Activated CD4-positive, CD25-positive, alpha-beta regulatory T cell treated with anti-CD3 and anti-CD28 coated beads, Interleukin-2, amount 50 U/mL, for 16 hours (primary cell): ENCODE data around the gene IGF2.

Source experiments
- DNase-seq: peaks from one replicate; pipeline ENCODE4 v3.0.0-alpha.2; 2020; ENCODE audit warnings: low read depth, low spot score

IGF2 gene

GRCh38 chr11:2122907-2123627 is 16.1 kb downstream of the IGF2 start:
- no peak for DNase-seq

GRCh38 chr11:2122222-2122906 is 16.8 kb downstream of the IGF2 start:
- no peak for DNase-seq

GRCh38 chr11:2121227-2122130 is 17.7 kb downstream of the IGF2 start:
- DNase-seq: no peak

GRCh38 chr11:2120359-2121100 is 18.7 kb downstream of the IGF2 start:
- no peak for DNase-seq

- DNase-seq: no peak
These were observed 20.5 kb downstream of the IGF2 start for GRCh38 chr11:2118677-2119076.

GRCh38 chr11:2116680-2117079 is 22.5 kb downstream of the IGF2 start:
- no peak for DNase-seq

- DNase-seq: no peak
These were observed 23.9 kb downstream of the IGF2 start for GRCh38 chr11:2115308-2115707.

GRCh38 chr11:2114430-2115241 is 24.6 kb downstream of the IGF2 start:
- no peak for DNase-seq

- no peak for DNase-seq
These were observed 25.4 kb downstream of the IGF2 start for GRCh38 chr11:2113776-2114175.

- no peak for DNase-seq
These were observed 28.7 kb downstream of the IGF2 start for GRCh38 chr11:2110521-2110920.

- no peak for DNase-seq
These were observed 29.6 kb downstream of the IGF2 start for GRCh38 chr11:2109541-2110019.

- DNase-seq: no peak
These were observed 30.3 kb downstream of the IGF2 start for GRCh38 chr11:2108675-2109491.

GRCh38 chr11:2107941-2108630 is 31.1 kb downstream of the IGF2 start:
- no peak for DNase-seq

GRCh38 chr11:2107521-2107920 is 31.7 kb downstream of the IGF2 start:
- DNase-seq: no peak

GRCh38 chr11:2106583-2107209 is 32.5 kb downstream of the IGF2 start:
- no peak for DNase-seq

GRCh38 chr11:2105511-2105910 is 33.7 kb downstream of the IGF2 start:
- DNase-seq: no peak

GRCh38 chr11:2104524-2105440 is 34.4 kb downstream of the IGF2 start:
- no peak for DNase-seq
